ENCODE data around the gene MFSD8.
"Not testable (repeated sequence)": the region's sequence is repeated elsewhere in the genome, so short reads cannot be mapped to it uniquely, and the experiment has no call there.

Gene MFSD8, protein sequence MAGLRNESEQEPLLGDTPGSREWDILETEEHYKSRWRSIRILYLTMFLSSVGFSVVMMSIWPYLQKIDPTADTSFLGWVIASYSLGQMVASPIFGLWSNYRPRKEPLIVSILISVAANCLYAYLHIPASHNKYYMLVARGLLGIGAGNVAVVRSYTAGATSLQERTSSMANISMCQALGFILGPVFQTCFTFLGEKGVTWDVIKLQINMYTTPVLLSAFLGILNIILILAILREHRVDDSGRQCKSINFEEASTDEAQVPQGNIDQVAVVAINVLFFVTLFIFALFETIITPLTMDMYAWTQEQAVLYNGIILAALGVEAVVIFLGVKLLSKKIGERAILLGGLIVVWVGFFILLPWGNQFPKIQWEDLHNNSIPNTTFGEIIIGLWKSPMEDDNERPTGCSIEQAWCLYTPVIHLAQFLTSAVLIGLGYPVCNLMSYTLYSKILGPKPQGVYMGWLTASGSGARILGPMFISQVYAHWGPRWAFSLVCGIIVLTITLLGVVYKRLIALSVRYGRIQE

GRCh38 chr4:127965062-127965802, at the start of gene MFSD8, which contains the start of gene ABHD18:
Gene MFSD8, minus strand, starts transcription at chr4:127965173. Its CDS starts 40 bp downstream, at chr4:127965133.
Gene ABHD18, plus strand, starts transcription at chr4:127965406. Its CDS starts 17,550 bp downstream, at chr4:127982956.
- peaks cover 0 to 12% (median 10%) of the 10 kb centered on the region in 5 donors for H3K4me1 ChIP-seq (ENCODE audit: control insufficient read depth in 5 of 5, insufficient read depth in 5 of 5, low read length in 5 of 5)
- no peaks in the 10 kb centered on the region for H3K36me3 ChIP-seq (ENCODE audit: control insufficient read depth in 5 of 5, insufficient read depth in 5 of 5, low read length in 5 of 5)
- no peaks in the 10 kb centered on the region for H3K27me3 ChIP-seq (ENCODE audit: control insufficient read depth in 5 of 5, insufficient read depth in 4 of 5, low read length in 5 of 5)

DNA sequence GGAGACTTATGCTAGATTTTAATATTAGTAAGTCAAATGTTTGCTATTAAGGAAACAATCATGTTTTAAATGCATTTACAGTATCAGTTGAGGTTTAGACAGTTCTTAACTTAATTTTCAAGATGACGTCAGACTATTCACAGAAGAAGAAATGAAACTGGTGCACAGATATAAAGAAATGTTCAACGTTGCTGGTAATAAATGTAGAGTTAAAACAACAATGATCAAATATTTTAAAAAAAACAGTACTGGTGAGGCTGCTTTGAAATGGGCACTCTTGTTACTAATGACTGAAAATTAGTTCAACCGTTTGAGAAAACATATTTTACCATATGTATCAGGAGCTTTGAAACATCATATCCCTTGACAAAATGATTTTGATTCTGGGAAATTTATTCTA, 44.5 kb upstream of the MFSD8 start:
- Histone ChIP-seq H3K9me3 (ENCODE audit: control insufficient read depth in 5 of 5, low read length in 5 of 5) (no peaks in the 10 kb centered on the region), H3K27me3 (ENCODE audit: control insufficient read depth in 5 of 5, insufficient read depth in 4 of 5, low read length in 5 of 5) (no peaks in the 10 kb centered on the region), H3K36me3 (ENCODE audit: control insufficient read depth in 5 of 5, insufficient read depth in 5 of 5, low read length in 5 of 5) (peaks cover 3 to 22% (median 7%) of the 10 kb centered on the region in 5 donors), H3K27ac (ENCODE audit: low read depth, low read length) (no peak overlapping the region), H3K4me3 (ENCODE audit: low read depth in 1 of 5, low read length in 5 of 5) (no peak overlapping the region), H3K9ac (ENCODE audit: low read length in 5 of 5) (no peak overlapping the region), H3K4me1 (ENCODE audit: control insufficient read depth in 5 of 5, insufficient read depth in 5 of 5, low read length in 5 of 5) (no peaks in the 10 kb centered on the region)

More at GRCh38 chr4:127965062-127965802, at the start of gene MFSD8, which contains the start of gene ABHD18:
- Histone ChIP-seq H3K9me3 (ENCODE audit: control insufficient read depth in 5 of 5, low read length in 5 of 5) (no peaks in the 10 kb centered on the region), H3K27ac (ENCODE audit: low read depth, low read length) (peak within 1 kb of the TSS; percentile 86), H3K9ac (ENCODE audit: low read length in 5 of 5) (peak within 1 kb of the TSS; percentile 86 to 99 (median 92)), H3K4me3 (ENCODE audit: low read depth in 1 of 5, low read length in 5 of 5) (peak within 1 kb of the TSS; percentile 81 to 98 (median 97))

DNA sequence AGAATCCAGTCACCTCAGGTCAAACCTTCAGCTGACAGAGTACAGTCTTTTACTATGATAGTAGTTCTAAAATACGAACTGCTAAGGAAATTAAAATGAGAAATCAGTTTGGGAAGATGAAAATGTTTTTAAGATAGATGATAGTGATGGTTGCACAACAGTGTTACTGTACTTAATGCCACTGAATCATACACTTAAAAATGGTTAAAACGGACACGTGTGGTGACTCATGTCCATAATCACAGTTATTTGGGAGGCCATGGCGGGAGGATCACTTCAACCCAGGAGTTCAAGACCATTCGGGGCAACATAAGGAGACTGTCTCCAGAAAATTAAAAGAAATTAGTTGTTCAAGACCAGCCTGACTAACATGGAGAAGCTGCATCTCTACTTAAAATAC, 41.6 kb upstream of the MFSD8 start:
- H3K9ac ChIP-seq (ENCODE audit: low read length in 5 of 5) = no peak overlapping the region
- H3K36me3 ChIP-seq (ENCODE audit: control insufficient read depth in 5 of 5, insufficient read depth in 5 of 5, low read length in 5 of 5) = peaks cover 0 to 10% (median 0%) of the 10 kb centered on the region in 5 donors
- no peaks in the 10 kb centered on the region for H3K4me1 ChIP-seq (ENCODE audit: control insufficient read depth in 5 of 5, insufficient read depth in 5 of 5, low read length in 5 of 5)
- no peak overlapping the region for H3K4me3 ChIP-seq (ENCODE audit: low read depth in 1 of 5, low read length in 5 of 5)
- no peaks in the 10 kb centered on the region for H3K9me3 ChIP-seq (ENCODE audit: control insufficient read depth in 5 of 5, low read length in 5 of 5)
- H3K27me3 ChIP-seq (ENCODE audit: control insufficient read depth in 5 of 5, insufficient read depth in 4 of 5, low read length in 5 of 5) = no peaks in the 10 kb centered on the region
- no peak overlapping the region for H3K27ac ChIP-seq (ENCODE audit: low read depth, low read length)

GRCh38 chr4:127997534-127998388, 32.8 kb upstream of the MFSD8 start:
- Histone ChIP-seq H3K9me3 (ENCODE audit: control insufficient read depth in 5 of 5, low read length in 5 of 5) (peaks cover 0 to 7% (median 4%) of the 10 kb centered on the region in 5 donors), H3K27ac (ENCODE audit: low read depth, low read length) (no peak overlapping the region), H3K27me3 (ENCODE audit: control insufficient read depth in 5 of 5, insufficient read depth in 4 of 5, low read length in 5 of 5) (no peaks in the 10 kb centered on the region), H3K4me3 (ENCODE audit: low read depth in 1 of 5, low read length in 5 of 5) (no peak overlapping the region), H3K36me3 (ENCODE audit: control insufficient read depth in 5 of 5, insufficient read depth in 5 of 5, low read length in 5 of 5) (peaks cover 0 to 3% (median 0%) of the 10 kb centered on the region in 5 donors), H3K9ac (ENCODE audit: low read length in 5 of 5) (no peak overlapping the region), H3K4me1 (ENCODE audit: control insufficient read depth in 5 of 5, insufficient read depth in 5 of 5, low read length in 5 of 5) (peaks cover 0 to 2% (median 0%) of the 10 kb centered on the region in 5 donors)

- H3K4me3 ChIP-seq (ENCODE audit: low read depth in 1 of 5, low read length in 5 of 5); H3K9ac ChIP-seq (ENCODE audit: low read length in 5 of 5); H3K27me3 ChIP-seq (ENCODE audit: control insufficient read depth in 5 of 5, insufficient read depth in 4 of 5, low read length in 5 of 5); H3K4me1 ChIP-seq (ENCODE audit: control insufficient read depth in 5 of 5, insufficient read depth in 5 of 5, low read length in 5 of 5); H3K36me3 ChIP-seq (ENCODE audit: control insufficient read depth in 5 of 5, insufficient read depth in 5 of 5, low read length in 5 of 5); H3K9me3 ChIP-seq (ENCODE audit: control insufficient read depth in 5 of 5, low read length in 5 of 5); H3K27ac ChIP-seq (ENCODE audit: low read depth, low read length): not testable (repeated sequence)
These were observed 31.5 kb upstream of the MFSD8 start for GRCh38 chr4:127996521-127996920.

- Histone ChIP-seq H3K4me1 (ENCODE audit: control insufficient read depth in 5 of 5, insufficient read depth in 5 of 5, low read length in 5 of 5) (peaks cover 0 to 5% (median 0%) of the 10 kb centered on the region in 5 donors), H3K27ac (ENCODE audit: low read depth, low read length) (no peak overlapping the region), H3K4me3 (ENCODE audit: low read depth in 1 of 5, low read length in 5 of 5) (no peak overlapping the region), H3K9me3 (ENCODE audit: control insufficient read depth in 5 of 5, low read length in 5 of 5) (peaks cover 0 to 7% (median 4%) of the 10 kb centered on the region in 5 donors), H3K36me3 (ENCODE audit: control insufficient read depth in 5 of 5, insufficient read depth in 5 of 5, low read length in 5 of 5) (peaks cover 0 to 3% (median 0%) of the 10 kb centered on the region in 5 donors), H3K27me3 (ENCODE audit: control insufficient read depth in 5 of 5, insufficient read depth in 4 of 5, low read length in 5 of 5) (no peaks in the 10 kb centered on the region), H3K9ac (ENCODE audit: low read length in 5 of 5) (no peak overlapping the region)
These were observed 30.8 kb upstream of the MFSD8 start for GRCh38 chr4:127995776-127996175.

- Histone ChIP-seq H3K9ac (ENCODE audit: low read length in 5 of 5) (peak overlapping the region in 2 of 5 donors; percentile 24 to 47), H3K4me3 (ENCODE audit: low read depth in 1 of 5, low read length in 5 of 5) (no peak overlapping the region), H3K27me3 (ENCODE audit: control insufficient read depth in 5 of 5, insufficient read depth in 4 of 5, low read length in 5 of 5) (no peaks in the 10 kb centered on the region), H3K9me3 (ENCODE audit: control insufficient read depth in 5 of 5, low read length in 5 of 5) (peaks cover 0 to 7% (median 0%) of the 10 kb centered on the region in 5 donors), H3K36me3 (ENCODE audit: control insufficient read depth in 5 of 5, insufficient read depth in 5 of 5, low read length in 5 of 5) (peaks cover 3 to 5% (median 4%) of the 10 kb centered on the region in 5 donors), H3K4me1 (ENCODE audit: control insufficient read depth in 5 of 5, insufficient read depth in 5 of 5, low read length in 5 of 5) (peaks cover 0 to 5% (median 0%) of the 10 kb centered on the region in 5 donors), H3K27ac (ENCODE audit: low read depth, low read length) (no peak overlapping the region)
These were observed 28.2 kb upstream of the MFSD8 start for GRCh38 chr4:127993151-127993550.

GRCh38 chr4:127988638-127989037, 23.7 kb upstream of the MFSD8 start:
- H3K4me1 ChIP-seq (ENCODE audit: control insufficient read depth in 5 of 5, insufficient read depth in 5 of 5, low read length in 5 of 5) = peaks cover 0 to 5% (median 0%) of the 10 kb centered on the region in 5 donors
- no peak overlapping the region for H3K27ac ChIP-seq (ENCODE audit: low read depth, low read length)
- H3K36me3 ChIP-seq (ENCODE audit: control insufficient read depth in 5 of 5, insufficient read depth in 5 of 5, low read length in 5 of 5) = peaks cover 3 to 19% (median 12%) of the 10 kb centered on the region in 5 donors
- no peak overlapping the region for H3K4me3 ChIP-seq (ENCODE audit: low read depth in 1 of 5, low read length in 5 of 5)
- no peaks in the 10 kb centered on the region for H3K9me3 ChIP-seq (ENCODE audit: control insufficient read depth in 5 of 5, low read length in 5 of 5)
- no peaks in the 10 kb centered on the region for H3K27me3 ChIP-seq (ENCODE audit: control insufficient read depth in 5 of 5, insufficient read depth in 4 of 5, low read length in 5 of 5)
- no peak overlapping the region for H3K9ac ChIP-seq (ENCODE audit: low read length in 5 of 5)

GRCh38 chr4:127985989-127986388, 21.0 kb upstream of the MFSD8 start:
- Histone ChIP-seq H3K4me1 (ENCODE audit: control insufficient read depth in 5 of 5, insufficient read depth in 5 of 5, low read length in 5 of 5) (no peaks in the 10 kb centered on the region), H3K9ac (ENCODE audit: low read length in 5 of 5) (no peak overlapping the region), H3K9me3 (ENCODE audit: control insufficient read depth in 5 of 5, low read length in 5 of 5) (no peaks in the 10 kb centered on the region), H3K27ac (ENCODE audit: low read depth, low read length) (no peak overlapping the region), H3K4me3 (ENCODE audit: low read depth in 1 of 5, low read length in 5 of 5) (no peak overlapping the region), H3K36me3 (ENCODE audit: control insufficient read depth in 5 of 5, insufficient read depth in 5 of 5, low read length in 5 of 5) (peaks cover 3 to 19% (median 12%) of the 10 kb centered on the region in 5 donors), H3K27me3 (ENCODE audit: control insufficient read depth in 5 of 5, insufficient read depth in 4 of 5, low read length in 5 of 5) (no peaks in the 10 kb centered on the region)

All from subcutaneous abdominal adipose tissue (tissue), 5 donors.